ENCODE results near the gene CD58.

The CD58 gene

DNA sequence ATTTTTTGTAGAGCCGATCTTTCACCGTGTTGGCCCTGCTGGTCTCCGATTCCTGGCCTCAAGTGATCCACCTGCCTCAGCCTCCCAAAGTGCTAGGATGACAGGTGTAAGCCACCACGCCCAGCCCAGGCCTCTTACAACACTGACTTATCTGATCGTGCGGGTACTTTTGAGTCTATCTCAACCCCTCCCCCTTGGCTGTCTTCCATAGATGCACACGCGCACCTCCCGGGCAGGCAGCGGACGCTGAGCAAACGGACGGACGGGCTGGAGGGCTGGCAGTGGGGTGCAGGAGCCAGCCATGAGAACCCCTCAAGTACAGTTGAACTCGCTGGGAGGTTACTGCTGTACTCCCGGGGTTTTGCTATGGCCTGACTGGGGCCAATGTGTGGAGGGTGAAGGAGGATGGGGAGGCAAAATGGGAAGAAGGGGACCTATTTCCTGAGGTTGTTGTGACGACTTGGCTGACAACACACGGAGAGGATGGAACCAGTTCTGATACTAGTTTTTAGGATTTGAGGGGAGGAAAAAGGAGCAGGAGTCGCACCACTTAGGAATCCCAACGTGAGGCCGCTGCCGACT, 959 bp downstream of the CD58 start (continued):
- TF ChIP-seq CSRNP3 (CRISPR knock-in tag; IDR thresholded peaks at IDR 0.05), result no peak

DNA sequence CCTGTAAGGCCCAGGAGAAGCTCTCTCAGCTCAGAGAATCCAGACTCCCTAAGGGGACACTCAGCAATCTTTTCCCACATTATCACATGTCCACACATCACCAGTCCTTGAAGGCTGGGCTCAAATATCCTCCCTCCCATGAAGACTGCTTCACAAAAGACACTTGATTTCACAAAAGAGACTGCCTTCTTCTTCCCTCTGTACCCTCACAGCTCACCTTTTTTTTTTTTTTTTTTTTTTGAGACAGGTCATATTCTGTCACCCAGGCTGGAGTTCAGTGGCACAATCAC, 1.5 kb downstream of the CD58 start:
- TF ChIP-seq, protein P1, sequence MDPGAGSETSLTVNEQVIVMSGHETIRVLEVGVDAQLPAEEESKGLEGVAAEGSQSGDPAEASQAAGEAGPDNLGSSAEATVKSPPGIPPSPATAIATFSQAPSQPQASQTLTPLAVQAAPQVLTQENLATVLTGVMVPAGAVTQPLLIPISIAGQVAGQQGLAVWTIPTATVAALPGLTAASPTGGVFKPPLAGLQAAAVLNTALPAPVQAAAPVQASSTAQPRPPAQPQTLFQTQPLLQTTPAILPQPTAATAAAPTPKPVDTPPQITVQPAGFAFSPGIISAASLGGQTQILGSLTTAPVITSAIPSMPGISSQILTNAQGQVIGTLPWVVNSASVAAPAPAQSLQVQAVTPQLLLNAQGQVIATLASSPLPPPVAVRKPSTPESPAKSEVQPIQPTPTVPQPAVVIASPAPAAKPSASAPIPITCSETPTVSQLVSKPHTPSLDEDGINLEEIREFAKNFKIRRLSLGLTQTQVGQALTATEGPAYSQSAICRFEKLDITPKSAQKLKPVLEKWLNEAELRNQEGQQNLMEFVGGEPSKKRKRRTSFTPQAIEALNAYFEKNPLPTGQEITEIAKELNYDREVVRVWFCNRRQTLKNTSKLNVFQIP (CRISPR knock-in tag; IDR thresholded peaks at IDR 0.05; ENCODE audit: borderline replicate concordance, low read depth), result no peak
- no peak for TF ChIP-seq CREB5 (CRISPR knock-in tag; IDR thresholded peaks at IDR 0.05; ENCODE audit: low read depth)
- no peak for TF ChIP-seq ZC3H10 (CRISPR knock-in tag; IDR thresholded peaks at IDR 0.05)
- no peak for TF ChIP-seq ARNTL (CRISPR knock-in tag; IDR thresholded peaks at IDR 0.05; ENCODE audit: borderline replicate concordance, low read depth)
- TF ChIP-seq TCF4 (CRISPR knock-in tag; IDR thresholded peaks at IDR 0.05; ENCODE audit: borderline replicate concordance), result no peak
- no peak for TF ChIP-seq RARB (CRISPR knock-in tag; IDR thresholded peaks at IDR 0.05)
- no peak for TF ChIP-seq ESRRG (CRISPR knock-in tag; IDR thresholded peaks at IDR 0.05)
- no peak for TF ChIP-seq SNAI2 (CRISPR knock-in tag; IDR thresholded peaks at IDR 0.05)
- TF ChIP-seq CSRNP3 (CRISPR knock-in tag; IDR thresholded peaks at IDR 0.05), result no peak
- ATAC-seq, result no peak

GRCh38 chr1:116568662-116569380, 2.0 kb downstream of the CD58 start:
- ATAC-seq, result no peak
- TF ChIP-seq PATZ1 (CRISPR knock-in tag; IDR thresholded peaks at IDR 0.05; ENCODE audit: borderline replicate concordance) (no peak), TOX (CRISPR knock-in tag; IDR thresholded peaks at IDR 0.05; ENCODE audit: borderline replicate concordance) (no peak), ESRRG (CRISPR knock-in tag; IDR thresholded peaks at IDR 0.05) (no peak), ZFP30 (CRISPR knock-in tag; IDR thresholded peaks at IDR 0.05) (no peak), ZNF70 (CRISPR knock-in tag; IDR thresholded peaks at IDR 0.05) (no peak), OSR1 (CRISPR knock-in tag; IDR thresholded peaks at IDR 0.05) (no peak), ZNF565 (CRISPR knock-in tag; conservative IDR thresholded peaks at IDR 0.05; ENCODE audit: low read depth) (no peak), RARB (CRISPR knock-in tag; IDR thresholded peaks at IDR 0.05) (no peak), SNAI2 (CRISPR knock-in tag; IDR thresholded peaks at IDR 0.05) (no peak), ARNTL (CRISPR knock-in tag; IDR thresholded peaks at IDR 0.05; ENCODE audit: borderline replicate concordance, low read depth) (no peak), ZC3H10 (CRISPR knock-in tag; IDR thresholded peaks at IDR 0.05) (no peak)

DNA sequence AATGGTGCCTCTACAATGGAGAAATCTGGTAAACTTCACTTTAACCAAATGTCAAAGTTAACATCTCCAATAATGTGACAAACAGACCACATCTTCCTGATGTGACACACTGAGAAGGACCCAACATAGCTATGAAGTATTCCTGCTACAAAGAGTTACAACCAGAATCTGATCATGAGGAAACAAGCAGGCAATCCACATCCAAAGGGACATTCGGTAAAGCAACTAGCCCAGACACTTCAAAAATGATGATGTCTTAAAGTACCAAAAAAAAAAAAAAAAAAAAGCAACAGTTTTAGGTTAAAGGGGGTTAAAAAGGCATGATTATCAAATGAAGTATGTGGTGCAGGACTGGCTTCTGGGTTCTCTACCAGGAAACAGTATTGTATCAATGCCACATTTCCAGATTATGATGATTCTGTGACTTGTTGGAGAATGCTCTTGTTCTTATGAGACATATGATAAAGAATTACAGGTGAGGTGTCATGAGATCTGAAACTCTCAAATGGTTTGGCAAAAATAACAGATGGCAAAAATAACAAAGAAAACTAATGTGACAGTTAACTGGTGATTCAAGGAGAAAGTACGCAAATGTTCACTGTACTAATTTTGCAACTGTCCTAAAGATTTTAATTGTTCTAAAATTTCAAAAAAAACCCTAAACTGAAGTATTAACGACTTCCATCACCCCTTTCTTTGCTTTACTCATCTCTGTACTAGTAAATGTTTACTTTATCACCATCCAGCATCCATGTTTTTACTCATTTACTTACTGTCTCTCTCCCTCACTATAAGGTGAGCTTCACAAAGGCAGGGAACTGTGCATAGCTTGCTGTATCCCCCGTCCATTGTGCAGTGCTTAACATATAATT, 2.8 kb downstream of the CD58 start:
- ATAC-seq, result no peak
- TF ChIP-seq ESRRG (CRISPR knock-in tag; IDR thresholded peaks at IDR 0.05) (no peak), CSDC2 (CRISPR knock-in tag; IDR thresholded peaks at IDR 0.05) (no peak), ZNF70 (CRISPR knock-in tag; IDR thresholded peaks at IDR 0.05) (no peak), CSRNP3 (CRISPR knock-in tag; IDR thresholded peaks at IDR 0.05) (no peak), PPARA (CRISPR knock-in tag; IDR thresholded peaks at IDR 0.05; ENCODE audit: borderline replicate concordance) (no peak), BACH2 (CRISPR knock-in tag; IDR thresholded peaks at IDR 0.05; ENCODE audit: borderline replicate concordance) (no peak), OSR1 (CRISPR knock-in tag; IDR thresholded peaks at IDR 0.05) (no peak), ZC3H10 (CRISPR knock-in tag; IDR thresholded peaks at IDR 0.05) (no peak), SNAI2 (CRISPR knock-in tag; IDR thresholded peaks at IDR 0.05) (no peak), GLIS3 (CRISPR knock-in tag; IDR thresholded peaks at IDR 0.05) (no peak)
- TF ChIP-seq, protein P2, sequence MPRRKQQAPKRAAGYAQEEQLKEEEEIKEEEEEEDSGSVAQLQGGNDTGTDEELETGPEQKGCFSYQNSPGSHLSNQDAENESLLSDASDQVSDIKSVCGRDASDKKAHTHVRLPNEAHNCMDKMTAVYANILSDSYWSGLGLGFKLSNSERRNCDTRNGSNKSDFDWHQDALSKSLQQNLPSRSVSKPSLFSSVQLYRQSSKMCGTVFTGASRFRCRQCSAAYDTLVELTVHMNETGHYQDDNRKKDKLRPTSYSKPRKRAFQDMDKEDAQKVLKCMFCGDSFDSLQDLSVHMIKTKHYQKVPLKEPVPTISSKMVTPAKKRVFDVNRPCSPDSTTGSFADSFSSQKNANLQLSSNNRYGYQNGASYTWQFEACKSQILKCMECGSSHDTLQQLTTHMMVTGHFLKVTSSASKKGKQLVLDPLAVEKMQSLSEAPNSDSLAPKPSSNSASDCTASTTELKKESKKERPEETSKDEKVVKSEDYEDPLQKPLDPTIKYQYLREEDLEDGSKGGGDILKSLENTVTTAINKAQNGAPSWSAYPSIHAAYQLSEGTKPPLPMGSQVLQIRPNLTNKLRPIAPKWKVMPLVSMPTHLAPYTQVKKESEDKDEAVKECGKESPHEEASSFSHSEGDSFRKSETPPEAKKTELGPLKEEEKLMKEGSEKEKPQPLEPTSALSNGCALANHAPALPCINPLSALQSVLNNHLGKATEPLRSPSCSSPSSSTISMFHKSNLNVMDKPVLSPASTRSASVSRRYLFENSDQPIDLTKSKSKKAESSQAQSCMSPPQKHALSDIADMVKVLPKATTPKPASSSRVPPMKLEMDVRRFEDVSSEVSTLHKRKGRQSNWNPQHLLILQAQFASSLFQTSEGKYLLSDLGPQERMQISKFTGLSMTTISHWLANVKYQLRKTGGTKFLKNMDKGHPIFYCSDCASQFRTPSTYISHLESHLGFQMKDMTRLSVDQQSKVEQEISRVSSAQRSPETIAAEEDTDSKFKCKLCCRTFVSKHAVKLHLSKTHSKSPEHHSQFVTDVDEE (CRISPR knock-in tag; IDR thresholded peaks at IDR 0.05), result no peak
